ENCODE results near the gene PDE4D.

Gene PDE4D

GRCh38 chr5:59838067-59838466, 55.5 kb downstream of the PDE4D start:
- DNase-seq, result no peak

DNA sequence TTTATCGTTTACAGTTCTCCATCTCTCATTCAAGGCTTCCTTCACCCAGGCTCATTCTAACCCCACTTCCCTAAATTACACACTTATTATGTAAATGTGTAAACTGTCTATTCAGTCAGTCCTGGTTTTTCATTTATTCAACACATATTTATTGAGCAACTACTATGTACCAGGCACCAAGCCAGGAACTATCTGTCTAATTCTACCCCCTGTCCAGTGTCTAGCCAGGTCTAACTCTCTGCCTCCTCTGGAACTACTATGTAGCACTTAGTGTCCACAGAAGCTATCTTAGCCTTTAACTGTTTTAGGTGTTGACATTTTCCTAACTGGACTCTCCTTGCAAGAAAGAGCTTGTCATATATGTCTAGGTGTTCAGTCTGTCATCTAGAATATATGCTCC, 56.5 kb downstream of the PDE4D start:
- DNase-seq, result no peak

- DNase-seq, result no peak
These were observed 57.7 kb downstream of the PDE4D start for GRCh38 chr5:59835800-59836199.

DNA sequence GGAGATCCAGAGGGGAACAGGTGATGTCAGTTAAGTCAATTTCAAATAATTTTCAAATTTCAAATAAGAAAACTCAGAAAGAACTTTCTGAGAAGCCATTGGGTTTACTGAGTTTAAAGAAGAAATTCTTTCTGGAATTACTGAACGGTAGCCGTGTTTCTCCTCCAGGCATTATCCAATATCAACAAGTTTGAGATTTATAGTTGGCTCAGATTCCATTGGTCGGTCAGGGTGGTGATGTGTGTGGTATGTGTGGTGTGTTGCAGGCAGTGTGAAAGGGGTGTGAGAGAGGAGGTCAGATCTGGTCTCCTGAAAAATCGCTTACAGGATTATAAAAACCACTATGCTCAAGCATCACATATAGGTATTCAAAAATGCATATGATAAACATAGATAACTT, 60.1 kb downstream of the PDE4D start:
- no peak for DNase-seq

DNA sequence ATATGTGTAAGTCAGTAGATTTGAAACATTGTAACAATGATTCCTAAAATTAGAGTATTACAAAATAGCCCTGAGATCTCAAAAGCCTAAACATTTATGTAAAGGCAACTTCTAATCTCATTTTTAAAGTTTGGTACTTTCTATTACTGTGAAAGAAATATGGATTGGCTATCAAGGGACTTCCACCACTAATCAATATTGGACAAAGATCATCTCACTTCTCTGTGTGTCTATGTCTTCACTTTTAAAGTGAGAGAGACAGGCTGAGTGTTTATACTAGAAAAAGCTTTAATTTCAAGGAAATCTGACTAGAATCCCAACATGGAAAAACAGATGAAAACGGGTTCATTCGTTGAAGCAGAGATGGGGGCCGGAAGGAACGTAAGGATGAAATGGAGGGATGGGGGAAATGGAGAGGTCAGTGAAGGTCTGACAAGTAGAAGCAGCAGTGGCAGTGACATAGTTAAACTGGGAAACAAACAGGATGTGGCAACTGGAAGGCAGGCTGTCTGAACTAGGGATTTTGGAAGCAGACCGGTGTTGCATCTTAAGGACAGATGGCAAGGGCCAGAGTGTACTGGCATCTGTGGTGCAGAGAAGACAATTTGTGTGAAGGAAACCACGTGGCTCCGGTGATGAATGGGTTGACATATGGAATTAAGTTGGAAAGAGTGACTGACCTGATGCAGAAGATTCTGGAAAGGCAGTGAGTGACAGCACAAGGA, 60.8 kb downstream of the PDE4D start:
- DNase-seq, result no peak

GRCh38 chr5:59831326-59832010, 62.1 kb downstream of the PDE4D start:
- no peak for DNase-seq

GRCh38 chr5:59830536-59831200, 62.9 kb downstream of the PDE4D start:
- no peak for DNase-seq

- no peak for DNase-seq
These were observed 63.6 kb downstream of the PDE4D start for GRCh38 chr5:59829922-59830321.

DNA sequence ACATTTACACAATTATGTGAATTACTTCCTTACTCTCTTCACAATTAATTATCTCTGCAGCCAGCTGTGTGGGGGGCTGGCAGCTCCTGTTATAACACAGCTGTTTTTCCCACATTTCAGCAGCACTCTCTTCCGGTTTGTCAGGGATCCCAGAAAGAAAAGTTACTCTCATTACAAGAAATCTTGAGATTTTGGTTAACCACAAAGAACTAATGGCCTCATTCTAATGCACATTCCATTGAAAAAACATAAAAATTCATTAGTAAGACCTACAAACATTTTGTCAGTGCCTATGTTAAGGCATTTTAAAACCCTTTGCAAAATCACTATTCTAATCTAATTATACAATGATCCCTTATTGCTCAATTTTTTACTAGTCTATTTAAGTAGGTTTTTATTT, 64.1 kb downstream of the PDE4D start:
- DNase-seq, result no peak

DNA sequence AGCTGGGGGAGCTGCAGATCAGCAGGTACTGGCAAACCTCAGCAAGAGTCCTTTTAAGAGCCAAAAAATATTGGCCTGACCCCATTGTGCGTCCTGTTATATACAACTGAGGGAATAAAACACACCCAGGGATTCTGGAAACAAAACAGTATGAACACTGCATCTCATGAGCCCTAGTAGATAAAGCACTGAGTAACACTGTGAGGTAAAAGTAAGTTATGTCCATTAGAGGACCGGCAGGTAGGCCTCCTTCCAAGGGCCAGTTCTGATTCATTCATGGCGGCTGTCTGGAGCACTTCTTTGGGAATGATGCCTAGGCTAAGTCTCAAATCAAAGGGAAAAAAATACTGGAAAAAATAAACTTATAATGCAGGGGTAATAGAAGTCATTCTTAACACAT, 64.9 kb downstream of the PDE4D start:
- DNase-seq, result no peak

GRCh38 chr5:59826996-59827395, 66.5 kb downstream of the PDE4D start:
- no peak for DNase-seq

- no peak for DNase-seq
These were observed 70.1 kb downstream of the PDE4D start for GRCh38 chr5:59823420-59823819.

DNA sequence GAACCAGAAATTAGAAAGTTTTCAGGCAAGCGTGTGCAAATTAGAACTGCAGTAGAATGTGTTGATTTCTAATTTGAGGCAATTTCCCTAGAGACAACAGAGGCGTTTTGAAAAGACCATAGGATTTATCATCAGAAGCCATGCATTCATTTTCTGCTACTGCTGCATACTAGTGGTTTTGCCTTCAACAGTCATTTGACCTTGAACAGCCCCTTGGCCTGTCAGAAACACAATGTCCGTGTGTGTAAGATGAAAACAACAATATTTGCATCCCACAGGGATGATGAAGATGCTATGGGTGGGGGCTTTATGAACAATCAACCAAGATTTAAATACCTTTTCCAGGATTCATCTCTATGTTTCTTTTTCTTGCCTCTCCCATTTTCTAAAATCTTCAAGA, 73.7 kb downstream of the PDE4D start:
- no peak for DNase-seq

- DNase-seq, result no peak
These were observed 76.0 kb downstream of the PDE4D start for GRCh38 chr5:59817536-59817935.

DNA sequence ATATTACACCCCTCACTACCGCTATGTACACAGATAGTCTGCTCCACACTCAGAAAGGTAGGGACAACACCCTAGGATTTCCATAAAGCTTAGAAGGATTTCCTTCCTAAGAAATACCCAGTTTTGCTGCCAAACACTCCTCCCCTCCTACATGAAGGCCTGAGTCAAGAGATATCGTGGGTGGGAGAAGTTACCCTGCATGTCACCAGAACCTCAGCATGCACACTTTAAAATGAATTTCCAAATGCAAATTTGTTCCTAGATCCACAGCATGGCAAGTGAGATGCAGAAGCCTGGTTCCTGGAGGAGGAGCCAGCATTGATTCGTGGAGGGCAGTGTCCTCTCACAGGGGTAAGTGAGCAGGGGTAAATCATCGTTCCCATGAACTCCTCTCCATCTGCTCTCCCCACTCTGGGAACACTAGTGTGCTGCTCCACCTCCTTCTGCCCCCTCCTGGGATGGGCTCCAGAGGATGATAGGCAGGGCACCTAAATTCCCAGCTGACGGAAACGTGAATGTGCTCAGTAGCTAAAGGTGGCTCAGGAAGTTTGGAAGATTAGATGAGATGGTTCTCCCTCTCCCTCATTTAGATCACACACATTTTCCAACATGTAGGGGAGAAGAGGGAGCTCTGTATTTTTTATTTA, 76.7 kb downstream of the PDE4D start:
- no peak for DNase-seq

DNA sequence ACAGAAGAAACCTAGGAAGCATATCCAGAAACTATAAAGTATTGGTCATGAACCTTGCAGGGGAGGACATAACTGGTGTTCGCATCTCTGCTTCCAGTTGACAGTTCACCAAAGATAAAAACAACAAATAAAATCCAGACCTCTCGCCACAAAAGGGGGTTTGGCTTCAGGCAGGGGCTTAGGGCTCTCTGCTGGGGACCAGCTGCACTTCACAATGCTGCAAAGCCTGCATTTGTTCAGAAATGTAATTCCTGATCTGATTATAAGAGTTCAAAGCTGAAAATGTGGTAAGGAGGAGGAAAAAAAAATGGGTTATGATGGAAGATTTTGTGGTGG, 79.0 kb downstream of the PDE4D start:
- DNase-seq, result no peak

GRCh38 chr5:59813761-59814536, 79.6 kb downstream of the PDE4D start:
- DNase-seq, result peak; percentile 52

- peak; percentile 33 for DNase-seq
These were observed 83.5 kb downstream of the PDE4D start for GRCh38 chr5:59810041-59810440.

DNA sequence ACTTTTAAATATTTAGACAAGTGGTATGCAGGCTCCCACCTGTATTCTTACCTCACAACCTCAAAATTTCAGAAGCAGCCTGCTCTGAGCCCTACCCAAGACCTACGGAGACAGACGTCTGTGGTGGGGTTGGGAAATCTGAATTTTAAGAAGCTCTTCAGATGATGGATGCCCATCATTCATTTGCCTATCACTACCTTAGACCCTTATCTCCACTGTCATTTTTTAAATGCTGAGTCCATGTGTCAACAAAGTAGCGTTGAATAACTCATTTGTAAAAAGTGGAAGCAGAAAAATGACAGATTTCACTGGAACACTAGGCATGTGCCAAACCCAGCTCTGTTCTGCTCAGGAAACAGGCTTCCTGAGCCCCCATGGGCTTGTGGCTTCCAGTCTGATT, 85.7 kb downstream of the PDE4D start:
- DNase-seq, result no peak

DNA sequence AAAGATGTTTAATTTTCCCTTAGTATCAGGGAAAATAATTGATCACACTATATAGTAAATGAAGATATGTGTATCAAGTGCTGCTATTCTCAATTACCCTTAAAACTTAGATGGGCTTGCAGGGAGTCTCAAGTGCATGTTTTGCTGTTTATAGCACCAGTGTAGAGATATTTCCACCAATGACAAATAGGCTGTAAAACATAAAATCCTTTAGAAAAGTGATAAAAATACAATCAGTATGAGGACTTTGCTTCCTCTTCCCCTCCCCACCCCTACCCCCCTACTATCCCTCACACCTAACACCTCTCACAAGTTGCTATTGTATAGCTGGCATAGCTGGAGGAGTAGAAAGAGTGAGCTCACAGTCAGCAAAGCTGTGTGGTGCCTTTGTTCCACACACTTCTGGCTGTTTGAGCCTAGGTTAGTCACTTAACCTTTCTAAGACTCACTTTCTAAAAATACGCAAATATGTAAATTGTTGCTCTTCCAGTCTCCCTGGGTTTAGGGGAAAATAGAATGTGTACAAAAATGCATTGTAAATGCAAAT, 93.1 kb downstream of the PDE4D start:
- DNase-seq, result peak; percentile 3

- DNase-seq, result peak; percentile 54
These were observed 93.7 kb downstream of the PDE4D start for GRCh38 chr5:59799668-59800346.

Measured in NCI-H510A treated with DMSO at 0.1 percent for 48 hours (cell line).